Stimulated activated CD4-positive, alpha-beta T cell treated with anti-CD3 and anti-CD28 coated beads, Interleukin-4, amount 100 ng/mL, for 24 hours (primary cell): ENCODE measurements around the gene LPCAT3.
"Not testable (repeated sequence)": the region's sequence is repeated elsewhere in the genome, so short reads cannot be mapped to it uniquely, and the experiment has no call there.

Experiments
- DNase-seq: peaks from one replicate; pipeline ENCODE4 v3.0.0-alpha.2; 2020

The LPCAT3 gene

GRCh38 chr12:7035463-7035862, 17.2 kb upstream of the LPCAT3 start:
- no peak for DNase-seq

GRCh38 chr12:7034464-7034863, 16.2 kb upstream of the LPCAT3 start:
- no peak for DNase-seq

GRCh38 chr12:7032990-7033389, 14.7 kb upstream of the LPCAT3 start:
- no peak for DNase-seq

- DNase-seq, result no peak
Observed at GRCh38 chr12:7031306-7031705, 13.0 kb upstream of the LPCAT3 start.

GRCh38 chr12:7026854-7027253, 8.6 kb upstream of the LPCAT3 start:
- DNase-seq, result no peak

GRCh38 chr12:7023114-7023513, 4.8 kb upstream of the LPCAT3 start:
- DNase-seq, result no peak

- DNase-seq, result no peak
Observed at GRCh38 chr12:7021956-7022355, 3.7 kb upstream of the LPCAT3 start.

GRCh38 chr12:7019043-7019569, 830 bp upstream of the LPCAT3 start:
- no peak for DNase-seq

- DNase-seq, result no peak
Observed at GRCh38 chr12:7017870-7018349, 366 bp downstream of the LPCAT3 start.

- DNase-seq, result no peak
Observed at GRCh38 chr12:7016958-7017571, 1.2 kb downstream of the LPCAT3 start.

- DNase-seq, result no peak
Observed at GRCh38 chr12:7015555-7016370, 2.5 kb downstream of the LPCAT3 start.

- DNase-seq, result no peak
Observed at GRCh38 chr12:7013101-7013500, 5.2 kb downstream of the LPCAT3 start.

GRCh38 chr12:7012024-7012607, 6.2 kb downstream of the LPCAT3 start:
- DNase-seq, result no peak

- not testable (repeated sequence) for DNase-seq
Observed at GRCh38 chr12:7011398-7011797, 6.9 kb downstream of the LPCAT3 start.

- no peak for DNase-seq
Observed at GRCh38 chr12:7009512-7009911, 8.8 kb downstream of the LPCAT3 start.

- no peak for DNase-seq
Observed at GRCh38 chr12:7008864-7009263, 9.4 kb downstream of the LPCAT3 start.

GRCh38 chr12:7006639-7007038, 11.6 kb downstream of the LPCAT3 start:
- no peak for DNase-seq

GRCh38 chr12:7005311-7005710, 13.0 kb downstream of the LPCAT3 start:
- DNase-seq, result no peak

GRCh38 chr12:7004840-7005239, 13.4 kb downstream of the LPCAT3 start:
- DNase-seq, result no peak

GRCh38 chr12:7004287-7004803, 13.9 kb downstream of the LPCAT3 start:
- DNase-seq, result no peak

GRCh38 chr12:7001921-7002591, 16.2 kb downstream of the LPCAT3 start:
- no peak for DNase-seq

GRCh38 chr12:6998715-6999451, 19.4 kb downstream of the LPCAT3 start:
- DNase-seq, result no peak
